K562 (cell line): ENCODE results near the gene CYP4V2. TPM values are rescaled to one million over a fixed set of nuclear protein-coding genes. Genes with fewer than 3 reads are reported as not detected.

Source experiments
- ARID1B ChIP-seq: fragments of 450-650 bp; IDR thresholded peaks from 2 replicates; pipeline ENCODE4 v1.6.1; 2016; ENCODE audit warnings: antibody characterized with exemption, mild to moderate bottlenecking, inconsistent platforms
- CTBP1 ChIP-seq: fragments of 450-650 bp; IDR thresholded peaks from 2 replicates; pipeline ENCODE4 v1.6.1; 2016; ENCODE audit warnings: borderline replicate concordance
- DACH1 ChIP-seq: fragments of 450-650 bp; IDR thresholded peaks from 2 replicates; pipeline ENCODE4 v1.6.1; 2018; ENCODE audit not compliant: partially characterized antibody
- E2F8 ChIP-seq: fragments of 450-650 bp; IDR thresholded peaks from 2 replicates; pipeline ENCODE4 v1.7.1; 2018; ENCODE audit warnings: mild to moderate bottlenecking, low read depth; ENCODE audit not compliant: partially characterized antibody
- ESRRA ChIP-seq: fragments of 450-650 bp; IDR thresholded peaks from 2 replicates; pipeline ENCODE4 v1.6.1; 2014; ENCODE audit warnings: low read depth, mild to moderate bottlenecking, moderate library complexity, borderline replicate concordance
- HDAC1 ChIP-seq, 2 experiments: fragments of 450-650 bp; IDR thresholded peaks; 2 replicates each; pipeline ENCODE4 v1.6.1; 2016 to 2017; ENCODE audit warnings: inconsistent platforms in 1 of 2, mild to moderate bottlenecking in 1 of 2, moderate library complexity in 1 of 2
- KLF10 ChIP-seq: fragments of 250-450 bp; sonication (Bioruptor Pico); IDR thresholded peaks from 2 replicates; pipeline ENCODE4 v1.6.1; 2021; ENCODE audit warnings: matching md5 sums
- MITF ChIP-seq: IDR thresholded peaks from 2 replicates; pipeline ENCODE4 v1.6.1; 2014; ENCODE audit warnings: antibody characterized with exemption
- PTBP1 ChIP-seq: fragments of 200-400 bp; formaldehyde crosslinking; IDR thresholded peaks from 2 replicates; pipeline ENCODE4 v1.6.1; 2017; ENCODE audit warnings: low read depth, low read length
- PTRF ChIP-seq: fragments of 450-650 bp; IDR thresholded peaks from 2 replicates; pipeline ENCODE4 v1.6.1; 2016; ENCODE audit warnings: mild to moderate bottlenecking, missing genetic modification characterization, missing compliant biosample characterization
- PURB ChIP-seq: sonication (generic); formaldehyde crosslinking; IDR thresholded peaks from 2 replicates; pipeline ENCODE4 v1.9.0; 2021; ENCODE audit warnings: low read depth, mild to moderate bottlenecking, missing genetic modification reagents
- RAD51 ChIP-seq: fragments of 450-650 bp; IDR thresholded peaks from 2 replicates; pipeline ENCODE4 v1.7.1; 2016; ENCODE audit warnings: low read depth, mild to moderate bottlenecking, borderline replicate concordance
- SMARCC2 ChIP-seq: fragments of 450-650 bp; IDR thresholded peaks from 2 replicates; pipeline ENCODE4 v1.6.1; 2017; ENCODE audit warnings: antibody characterized with exemption, moderate library complexity, mild to moderate bottlenecking, low read depth
- TRIM25 ChIP-seq: fragments of 450-650 bp; IDR thresholded peaks from 2 replicates; pipeline ENCODE4 v1.7.0; 2016; ENCODE audit warnings: borderline replicate concordance
- ZC3H8 ChIP-seq: fragments of 450-650 bp; IDR thresholded peaks from 2 replicates; pipeline ENCODE4 v1.6.1; 2017
- ZNF133 ChIP-seq: fragments of 250-450 bp; sonication (Bioruptor Pico); IDR thresholded peaks from 2 replicates; pipeline ENCODE4 v1.4.0; 2020; ENCODE audit warnings: mild to moderate bottlenecking
- polyA plus RNA-seq, 8 experiments: library from polyadenylated mRNA; depleted of rRNA in 4 of 8; stranded (reverse) in 5 of 8; unstranded in 3 of 8; fragments of >200 nt; fragmentation: Nextera tagmentation in 2 of 8; fragmentation: Illumina TruSeq in 1 of 8; extraction: Ambion mirVana in 2 of 8; extraction: Trizol in 1 of 8; gene quantifications; 2 replicates each; pipeline versions ENCODE4 v1.2.1 to v1.2.3, GENCODE V29; 2011 to 2014; ENCODE audit warnings: inconsistent platforms in 1 of 8, missing spikeins in 1 of 8
- total RNA-seq, 7 experiments: library from RNA; depleted of rRNA in 6 of 7; stranded (reverse); fragments of >200 nt in 6 of 7; fragmentation: Illumina TruSeq in 2 of 7; extraction: Trizol in 2 of 7; gene quantifications; 2 replicates each; pipeline versions ENCODE4 v1.2.1 to v1.2.3, GENCODE V29; 2011 to 2021; ENCODE audit warnings: low replicate concordance in 1 of 7
- TF ChIP-seq, protein P1 (sequence below), 2 experiments: fragments of 450-650 bp; IDR thresholded peaks; 2 replicates each; pipeline ENCODE4 v1.6.1; 2016
- TF ChIP-seq, protein P2 (sequence below): sonication (generic); formaldehyde crosslinking; IDR thresholded peaks from 2 replicates; pipeline ENCODE4 v1.8.1; 2023; ENCODE audit warnings: mild to moderate bottlenecking, missing genetic modification reagents

The CYP4V2 gene
- total and polyA plus RNA-seq, 9 of the 15 experiments (the other 6 are each of a cell fraction or from before 2014, with no cell fraction given): 1.1 to 8.3 (median 3.9) TPM

- TF ChIP-seq DACH1: no peak
- TF ChIP-seq, protein P1, sequence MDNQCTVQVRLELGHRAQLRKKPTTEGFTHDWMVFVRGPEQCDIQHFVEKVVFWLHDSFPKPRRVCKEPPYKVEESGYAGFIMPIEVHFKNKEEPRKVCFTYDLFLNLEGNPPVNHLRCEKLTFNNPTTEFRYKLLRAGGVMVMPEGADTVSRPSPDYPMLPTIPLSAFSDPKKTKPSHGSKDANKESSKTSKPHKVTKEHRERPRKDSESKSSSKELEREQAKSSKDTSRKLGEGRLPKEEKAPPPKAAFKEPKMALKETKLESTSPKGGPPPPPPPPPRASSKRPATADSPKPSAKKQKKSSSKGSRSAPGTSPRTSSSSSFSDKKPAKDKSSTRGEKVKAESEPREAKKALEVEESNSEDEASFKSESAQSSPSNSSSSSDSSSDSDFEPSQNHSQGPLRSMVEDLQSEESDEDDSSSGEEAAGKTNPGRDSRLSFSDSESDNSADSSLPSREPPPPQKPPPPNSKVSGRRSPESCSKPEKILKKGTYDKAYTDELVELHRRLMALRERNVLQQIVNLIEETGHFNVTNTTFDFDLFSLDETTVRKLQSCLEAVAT (IDR thresholded peaks at IDR 0.05): no peak
- TF ChIP-seq, protein P2, sequence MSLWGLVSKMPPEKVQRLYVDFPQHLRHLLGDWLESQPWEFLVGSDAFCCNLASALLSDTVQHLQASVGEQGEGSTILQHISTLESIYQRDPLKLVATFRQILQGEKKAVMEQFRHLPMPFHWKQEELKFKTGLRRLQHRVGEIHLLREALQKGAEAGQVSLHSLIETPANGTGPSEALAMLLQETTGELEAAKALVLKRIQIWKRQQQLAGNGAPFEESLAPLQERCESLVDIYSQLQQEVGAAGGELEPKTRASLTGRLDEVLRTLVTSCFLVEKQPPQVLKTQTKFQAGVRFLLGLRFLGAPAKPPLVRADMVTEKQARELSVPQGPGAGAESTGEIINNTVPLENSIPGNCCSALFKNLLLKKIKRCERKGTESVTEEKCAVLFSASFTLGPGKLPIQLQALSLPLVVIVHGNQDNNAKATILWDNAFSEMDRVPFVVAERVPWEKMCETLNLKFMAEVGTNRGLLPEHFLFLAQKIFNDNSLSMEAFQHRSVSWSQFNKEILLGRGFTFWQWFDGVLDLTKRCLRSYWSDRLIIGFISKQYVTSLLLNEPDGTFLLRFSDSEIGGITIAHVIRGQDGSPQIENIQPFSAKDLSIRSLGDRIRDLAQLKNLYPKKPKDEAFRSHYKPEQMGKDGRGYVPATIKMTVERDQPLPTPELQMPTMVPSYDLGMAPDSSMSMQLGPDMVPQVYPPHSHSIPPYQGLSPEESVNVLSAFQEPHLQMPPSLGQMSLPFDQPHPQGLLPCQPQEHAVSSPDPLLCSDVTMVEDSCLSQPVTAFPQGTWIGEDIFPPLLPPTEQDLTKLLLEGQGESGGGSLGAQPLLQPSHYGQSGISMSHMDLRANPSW (CRISPR knock-in tag): peak; percentile 65; the same call in 1 of the 2 replicates
- no peak for TF ChIP-seq PURB
- TF ChIP-seq SMARCC2: no peak
- TF ChIP-seq E2F8: peak; percentile 67
- TF ChIP-seq ARID1B: peak; percentile 34; the same call in 1 of the 2 replicates
- TF ChIP-seq CTBP1: peak; percentile 92
- TF ChIP-seq KLF10: no peak
- TF ChIP-seq MITF: 0 out of 2 replicates have a peak, but pooled peaks have one; percentile 6
- no peak for TF ChIP-seq ZC3H8
- no peak; the same call in 1 of the 2 replicates for TF ChIP-seq PTBP1
- peak in 1 of 2 experiments; percentile 68; a peak in 2 of 4 replicates for TF ChIP-seq HDAC1 (IDR thresholded peaks at IDR 0.05)
- peak; percentile 80 for TF ChIP-seq RAD51
- TF ChIP-seq ZNF133: no peak
- TF ChIP-seq PTRF (tag): no peak
- peak; percentile 98 for TF ChIP-seq ESRRA
- TF ChIP-seq TRIM25: no peak
These were observed at the start of gene CYP4V2 (continued) for GRCh38 chr4:186191200-186192065.
